PFSK-1 (cell line): ENCODE data around the gene PRLR.

Experiments used
- FOXP2 ChIP-seq: optimal IDR thresholded peaks from 2 replicates; pipeline ENCODE3; 2011; ENCODE audit warnings: borderline replicate concordance, control low read depth, inconsistent platforms; ENCODE audit not compliant: insufficient read depth; ENCODE audit errors: extremely low read length, extremely low read depth
- POLR2AphosphoS5 ChIP-seq: IDR thresholded peaks from 2 replicates; pipeline ENCODE4 v1.6.1; 2012; ENCODE audit warnings: low read depth, mild to moderate bottlenecking, control low read depth, low read length, moderate library complexity
- SIN3A ChIP-seq: IDR thresholded peaks from 2 replicates; pipeline ENCODE4 v1.6.1; 2012; ENCODE audit warnings: mild to moderate bottlenecking, low read length, moderate library complexity, borderline replicate concordance; ENCODE audit not compliant: insufficient read depth
- TAF1 ChIP-seq: IDR thresholded peaks from 2 replicates; pipeline ENCODE4 v1.6.1; 2012; ENCODE audit warnings: low read length, control low read depth, borderline replicate concordance; ENCODE audit not compliant: insufficient read depth
- TF ChIP-seq, protein P1 (sequence below), 2 experiments: IDR thresholded peaks; 2 replicates each; pipeline versions ENCODE4 v1.6.1 to v1.8.0; 2011 to 2012; ENCODE audit warnings: low read depth in 2 of 2, low read length in 2 of 2, control low read depth in 1 of 2, inconsistent platforms in 1 of 2, mild to moderate bottlenecking in 1 of 2, moderate library complexity in 1 of 2; ENCODE audit not compliant: insufficient read depth in 1 of 2

The PRLR gene

DNA sequence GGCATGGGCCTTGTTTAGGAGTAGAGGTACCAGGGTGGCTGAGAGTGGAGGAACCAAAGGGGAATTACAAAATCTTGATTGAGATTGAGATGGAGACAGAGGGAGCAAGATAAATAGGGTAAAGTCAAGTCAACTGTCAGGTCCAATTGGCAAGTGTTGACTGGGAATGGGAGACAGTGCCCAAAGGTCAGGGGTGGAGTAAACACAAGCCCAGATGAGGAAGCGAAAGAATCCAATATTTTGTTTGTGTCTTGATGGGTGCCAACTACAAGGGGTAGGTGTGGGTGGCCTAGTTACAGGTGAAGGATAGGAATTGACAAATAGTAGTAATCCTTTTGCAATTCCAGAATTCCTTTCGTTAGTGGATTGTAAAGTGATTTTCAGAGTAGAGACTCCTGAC lies 107.5 kb downstream of the PRLR start:
- no peak for TF ChIP-seq SIN3A
- TF ChIP-seq POLR2AphosphoS5, result no peak
- TF ChIP-seq, protein P1, sequence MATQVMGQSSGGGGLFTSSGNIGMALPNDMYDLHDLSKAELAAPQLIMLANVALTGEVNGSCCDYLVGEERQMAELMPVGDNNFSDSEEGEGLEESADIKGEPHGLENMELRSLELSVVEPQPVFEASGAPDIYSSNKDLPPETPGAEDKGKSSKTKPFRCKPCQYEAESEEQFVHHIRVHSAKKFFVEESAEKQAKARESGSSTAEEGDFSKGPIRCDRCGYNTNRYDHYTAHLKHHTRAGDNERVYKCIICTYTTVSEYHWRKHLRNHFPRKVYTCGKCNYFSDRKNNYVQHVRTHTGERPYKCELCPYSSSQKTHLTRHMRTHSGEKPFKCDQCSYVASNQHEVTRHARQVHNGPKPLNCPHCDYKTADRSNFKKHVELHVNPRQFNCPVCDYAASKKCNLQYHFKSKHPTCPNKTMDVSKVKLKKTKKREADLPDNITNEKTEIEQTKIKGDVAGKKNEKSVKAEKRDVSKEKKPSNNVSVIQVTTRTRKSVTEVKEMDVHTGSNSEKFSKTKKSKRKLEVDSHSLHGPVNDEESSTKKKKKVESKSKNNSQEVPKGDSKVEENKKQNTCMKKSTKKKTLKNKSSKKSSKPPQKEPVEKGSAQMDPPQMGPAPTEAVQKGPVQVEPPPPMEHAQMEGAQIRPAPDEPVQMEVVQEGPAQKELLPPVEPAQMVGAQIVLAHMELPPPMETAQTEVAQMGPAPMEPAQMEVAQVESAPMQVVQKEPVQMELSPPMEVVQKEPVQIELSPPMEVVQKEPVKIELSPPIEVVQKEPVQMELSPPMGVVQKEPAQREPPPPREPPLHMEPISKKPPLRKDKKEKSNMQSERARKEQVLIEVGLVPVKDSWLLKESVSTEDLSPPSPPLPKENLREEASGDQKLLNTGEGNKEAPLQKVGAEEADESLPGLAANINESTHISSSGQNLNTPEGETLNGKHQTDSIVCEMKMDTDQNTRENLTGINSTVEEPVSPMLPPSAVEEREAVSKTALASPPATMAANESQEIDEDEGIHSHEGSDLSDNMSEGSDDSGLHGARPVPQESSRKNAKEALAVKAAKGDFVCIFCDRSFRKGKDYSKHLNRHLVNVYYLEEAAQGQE (IDR thresholded peaks at IDR 0.05; ENCODE audit: insufficient read depth in 1 of 2, low read depth in 2 of 2, low read length in 2 of 2), result no peak
- no peak for TF ChIP-seq TAF1
- TF ChIP-seq FOXP2, result no peak

DNA sequence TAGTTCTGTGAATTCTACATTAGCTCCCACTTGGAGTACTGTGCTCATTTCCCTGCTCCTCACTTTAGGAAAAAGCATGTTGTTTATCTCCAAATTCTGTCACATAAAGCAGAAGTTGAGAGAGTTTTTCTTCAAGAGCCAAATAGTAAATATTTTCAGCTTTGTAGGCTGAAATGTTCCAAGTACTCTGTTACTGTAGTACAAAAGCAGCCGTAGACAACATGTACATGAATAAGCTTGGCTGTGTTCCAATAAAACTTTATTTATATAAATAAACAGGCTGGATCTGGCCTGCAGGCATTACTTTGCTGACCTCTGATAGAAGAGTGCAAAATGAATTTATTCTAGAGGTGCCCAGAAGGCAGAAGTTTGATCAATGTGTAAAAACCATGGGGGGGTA lies 109.6 kb downstream of the PRLR start:
- TF ChIP-seq, protein P1 (IDR thresholded peaks at IDR 0.05; ENCODE audit: insufficient read depth in 1 of 2, low read depth in 2 of 2, low read length in 2 of 2), result no peak
- TF ChIP-seq TAF1 (no peak), POLR2AphosphoS5 (no peak), FOXP2 (no peak), SIN3A (no peak)

- TF ChIP-seq, protein P1 (IDR thresholded peaks at IDR 0.05; ENCODE audit: insufficient read depth in 1 of 2, low read depth in 2 of 2, low read length in 2 of 2), result no peak
- no peak for TF ChIP-seq SIN3A
- TF ChIP-seq TAF1, result no peak
- TF ChIP-seq POLR2AphosphoS5, result no peak
- no peak for TF ChIP-seq FOXP2
Measured at GRCh38 chr5:35117967-35118366, 112.3 kb downstream of the PRLR start.

DNA sequence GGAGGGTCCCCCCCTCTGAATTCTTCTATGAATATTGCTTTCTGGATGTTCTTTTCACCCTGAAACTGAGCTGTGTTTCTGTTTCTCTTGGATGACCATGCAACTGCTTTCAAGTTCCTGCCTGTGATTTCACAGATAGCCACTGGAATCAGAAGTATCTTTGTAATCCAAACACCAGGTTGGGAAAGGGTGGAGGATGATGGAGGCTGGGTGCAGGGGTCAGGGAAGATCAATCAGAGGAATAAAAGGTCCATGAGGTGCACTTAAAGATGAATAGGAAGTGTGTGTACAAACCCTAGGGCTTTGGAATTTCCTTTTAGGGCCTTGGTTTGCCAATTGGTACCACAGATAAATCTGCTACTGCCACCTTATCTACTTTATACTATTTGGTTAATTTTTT lies 114.4 kb downstream of the PRLR start:
- TF ChIP-seq POLR2AphosphoS5, result no peak
- TF ChIP-seq, protein P1 (IDR thresholded peaks at IDR 0.05; ENCODE audit: insufficient read depth in 1 of 2, low read depth in 2 of 2, low read length in 2 of 2), result no peak
- no peak for TF ChIP-seq SIN3A
- no peak for TF ChIP-seq TAF1
- no peak for TF ChIP-seq FOXP2

- TF ChIP-seq FOXP2, result no peak
- TF ChIP-seq POLR2AphosphoS5, result no peak
- TF ChIP-seq SIN3A, result no peak
- TF ChIP-seq, protein P1 (IDR thresholded peaks at IDR 0.05; ENCODE audit: insufficient read depth in 1 of 2, low read depth in 2 of 2, low read length in 2 of 2), result no peak
- no peak for TF ChIP-seq TAF1
Measured at GRCh38 chr5:35114698-35115097, 115.6 kb downstream of the PRLR start.
